ENCODE measurements around the gene MISP. TPM values are rescaled to one million over a fixed set of nuclear protein-coding genes. Genes with fewer than 3 reads are reported as not detected.
A peak's percentile ranks its signal among the peaks of the same experiment; 100 is the strongest.

Gene MISP
- total and polyA plus RNA-seq, 10 of the 15 experiments (the other 5 are each of a cell fraction or from before 2014, with no cell fraction given), result not detected

GRCh38 chr19:732148-733069, 18.5 kb upstream of the MISP start:
- peak; percentile 28 for ATAC-seq
- no TSS peak for BruUV-seq (replicated peaks)

More at GRCh38 chr19:732148-733069, 18.5 kb upstream of the MISP start:
- ChIA-PET SMC1A (ENCODE audit: uncharacterized antibody, unreplicated experiment) (interaction anchor here (0.5 to 1.0 kb wide), 4 partner anchors 49 to 484 kb away, joined by 3 read pairs; no protein-coding TSS in a partner anchor), CTCF (interaction anchor here (0.6 to 1.9 kb wide), 4 partner anchors 29 to 316 kb away, joined by 3 to 5 read pairs (median 4); partner anchors contain the start of gene RNF126), RAD21 (ENCODE audit: unreplicated experiment) (interaction anchor here (0.9 to 1.5 kb wide), 3 partner anchors 10 to 69 kb away, joined by 3 to 5 read pairs (median 3); partner anchors contain the start of gene RNF126), POLR2A (interaction anchor here (0.7 to 1.1 kb wide), 3 partner anchors 9 to 62 kb away, joined by 3 read pairs; no protein-coding TSS in a partner anchor)
- no peaks in the 10 kb centered on the region for H3K79me2 ChIP-seq (ENCODE audit: control insufficient read depth, insufficient read depth, low read length)
- no peak for FAIRE-seq
- intact Hi-C loops (cut with micrococcal nuclease; ENCODE audit: unreplicated experiment), result loop anchor here (5.0 kb wide), 1 partner anchor 145 kb away; the partner anchor contains the start of gene HCN2
- no peaks in the 10 kb centered on the region for H3K36me3 ChIP-seq (ENCODE audit: control insufficient read depth in 2 of 2, insufficient read depth in 2 of 2, low read length in 1 of 2)
- no peak for TF ChIP-seq NFYA (IDR thresholded peaks at IDR 0.05; ENCODE audit: borderline replicate concordance, low read depth, low read length)
- no peak for TF ChIP-seq RCOR1 (conservative IDR thresholded peaks at IDR 0.05; ENCODE audit: low read depth, low read length)
- TF ChIP-seq RB1 (IDR thresholded peaks at IDR 0.05; ENCODE audit: borderline replicate concordance), result no peak
- peak; percentile 76 to 79 for TF ChIP-seq BHLHE40 (IDR thresholded peaks at IDR 0.05; ENCODE audit: borderline replicate concordance in 1 of 2, low read depth in 2 of 2, low read length in 1 of 2)
- no peak for TF ChIP-seq E4F1 (IDR thresholded peaks at IDR 0.05; ENCODE audit: borderline replicate concordance, partially characterized antibody)
- 0 out of 2 replicates have a peak, but pooled peaks have one; percentile 28 for TF ChIP-seq NFIC (IDR thresholded peaks at IDR 0.05; ENCODE audit: low read depth, low read length)
- TF ChIP-seq KDM1A (IDR thresholded peaks at IDR 0.05; ENCODE audit: borderline replicate concordance), result no peak
- 0 out of 2 replicates have a peak, but pooled peaks have one; percentile 56 for TF ChIP-seq TCF12 (IDR thresholded peaks at IDR 0.05; ENCODE audit: low read depth, low read length)
- no peak for TF ChIP-seq SPI1 (IDR thresholded peaks at IDR 0.05; ENCODE audit: borderline replicate concordance, insufficient read depth, low read depth, low read length)
- TF ChIP-seq, protein P1, sequence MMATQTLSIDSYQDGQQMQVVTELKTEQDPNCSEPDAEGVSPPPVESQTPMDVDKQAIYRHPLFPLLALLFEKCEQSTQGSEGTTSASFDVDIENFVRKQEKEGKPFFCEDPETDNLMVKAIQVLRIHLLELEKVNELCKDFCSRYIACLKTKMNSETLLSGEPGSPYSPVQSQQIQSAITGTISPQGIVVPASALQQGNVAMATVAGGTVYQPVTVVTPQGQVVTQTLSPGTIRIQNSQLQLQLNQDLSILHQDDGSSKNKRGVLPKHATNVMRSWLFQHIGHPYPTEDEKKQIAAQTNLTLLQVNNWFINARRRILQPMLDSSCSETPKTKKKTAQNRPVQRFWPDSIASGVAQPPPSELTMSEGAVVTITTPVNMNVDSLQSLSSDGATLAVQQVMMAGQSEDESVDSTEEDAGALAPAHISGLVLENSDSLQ (IDR thresholded peaks at IDR 0.05), result no peak
- TF ChIP-seq ZNF207 (IDR thresholded peaks at IDR 0.05; ENCODE audit: borderline replicate concordance), result no peak
- 0 out of 2 replicates have a peak, but pooled peaks have one; percentile 20 for TF ChIP-seq NR2F1 (conservative IDR thresholded peaks at IDR 0.05)
- TF ChIP-seq NBN (IDR thresholded peaks at IDR 0.05), result no peak
- TF ChIP-seq RUNX3 (IDR thresholded peaks at IDR 0.05; ENCODE audit: low read length), result peak; percentile 78
- TF ChIP-seq IKZF1 (conservative IDR thresholded peaks at IDR 0.05), result 0 out of 2 replicates have a peak, but pooled peaks have one; percentile 4
- H3K4me3 ChIP-seq, result no peak overlapping the region
- peaks cover 5% of the 10 kb centered on the region for H3K4me1 ChIP-seq (ENCODE audit: control insufficient read depth, insufficient read depth, low read length)
- H3K9ac ChIP-seq (ENCODE audit: control insufficient read depth, insufficient read depth, low read length), result no peak overlapping the region
- no peaks in the 10 kb centered on the region for H4K20me1 ChIP-seq (ENCODE audit: control insufficient read depth, insufficient read depth)
- H3K9me3 ChIP-seq (replicated peaks; ENCODE audit: control insufficient read depth, insufficient read depth, low read length), result no peaks in the 10 kb centered on the region
- no peaks in the 10 kb centered on the region for H3K27me3 ChIP-seq (replicated peaks in 1 of 2; ENCODE audit: control insufficient read depth in 2 of 2, insufficient read depth in 2 of 2, low read length in 1 of 2)
- DNase-seq (ENCODE audit: low read depth, low spot score), result no peak
- 0 out of 2 replicates have a peak overlapping the region, but pooled peaks have one; percentile 13 for H3K4me2 ChIP-seq (ENCODE audit: control insufficient read depth, insufficient read depth)
- 12% methylated on average over 23 of the region's 24 CpGs for WGBS (ENCODE audit: insufficient coverage, insufficient replicate concordance, low lambda C conversion rate, missing lambda C conversion rate)
- in situ Hi-C loops (cut with MboI), result loop anchor here (5.0 kb wide), 2 partner anchors 65 to 145 kb away; partner anchors contain the start of gene HCN2
- H2AFZ ChIP-seq (ENCODE audit: control insufficient read depth, low read depth, low read length), result no peak overlapping the region
- H3K27ac ChIP-seq (ENCODE audit: control insufficient read depth, insufficient read depth), result no peak overlapping the region

All from GM12878 (cell line).